GM19023 (cell line): Measurements from ENCODE around the gene GRAMD1B.
"Not testable (repeated sequence)": the region's sequence is repeated elsewhere in the genome, so short reads cannot be mapped to it uniquely, and the experiment has no call there.

ENCODE experiments used
- ATAC-seq: cut with Tn5 transposase; IDR thresholded peaks from one replicate; pipeline ENCODE4 v1.9.1; 2021; ENCODE audit warnings: mild to moderate bottlenecking, moderate library complexity; ENCODE audit not compliant: unreplicated experiment

GRAMD1B gene

DNA sequence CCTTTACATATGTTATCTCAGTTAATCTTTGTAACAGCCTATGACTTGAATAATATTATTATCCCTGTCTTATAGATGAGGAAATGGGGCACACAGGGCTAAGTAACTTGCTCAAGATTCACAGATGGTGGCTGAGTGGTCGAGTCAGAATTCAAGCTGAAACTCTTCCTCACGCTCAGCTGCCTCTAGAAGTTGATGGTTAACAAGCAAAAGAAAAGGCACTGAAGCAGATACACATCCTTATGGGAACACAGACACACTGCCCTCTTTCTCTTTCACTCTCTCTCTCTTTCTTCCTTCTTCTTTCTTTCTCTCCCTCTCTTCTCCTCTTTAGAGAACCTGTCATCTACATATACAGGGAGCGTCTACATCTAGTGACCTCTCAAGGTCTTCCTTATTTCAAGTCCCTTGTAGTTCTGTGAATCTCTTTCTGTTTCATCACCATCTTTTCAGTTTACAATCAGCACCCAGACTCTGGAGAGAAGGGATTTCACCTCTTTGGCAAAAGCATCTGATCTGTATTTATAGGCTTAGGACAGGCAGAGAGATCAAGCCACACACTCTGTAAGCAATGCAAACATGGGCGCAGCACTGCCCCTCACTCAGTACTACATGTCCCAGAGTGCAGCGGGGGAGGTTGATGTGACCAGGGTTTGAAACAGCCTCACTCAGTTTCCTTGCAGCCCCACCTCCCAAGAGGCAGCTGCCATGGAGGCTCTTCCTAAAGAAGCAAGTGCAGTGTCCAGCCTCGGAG is 75.7 kb downstream of the GRAMD1B start:
- ATAC-seq, result peak; percentile 72

- no peak for ATAC-seq
Observed at GRCh38 chr11:123507043-123507442, 77.0 kb downstream of the GRAMD1B start.

GRCh38 chr11:123509737-123510578 is 79.9 kb downstream of the GRAMD1B start:
- no peak for ATAC-seq

- no peak for ATAC-seq
Observed at GRCh38 chr11:123510579-123510905, 80.5 kb downstream of the GRAMD1B start.

GRCh38 chr11:123511037-123511870 is 81.2 kb downstream of the GRAMD1B start:
- peak; percentile 88 for ATAC-seq

DNA sequence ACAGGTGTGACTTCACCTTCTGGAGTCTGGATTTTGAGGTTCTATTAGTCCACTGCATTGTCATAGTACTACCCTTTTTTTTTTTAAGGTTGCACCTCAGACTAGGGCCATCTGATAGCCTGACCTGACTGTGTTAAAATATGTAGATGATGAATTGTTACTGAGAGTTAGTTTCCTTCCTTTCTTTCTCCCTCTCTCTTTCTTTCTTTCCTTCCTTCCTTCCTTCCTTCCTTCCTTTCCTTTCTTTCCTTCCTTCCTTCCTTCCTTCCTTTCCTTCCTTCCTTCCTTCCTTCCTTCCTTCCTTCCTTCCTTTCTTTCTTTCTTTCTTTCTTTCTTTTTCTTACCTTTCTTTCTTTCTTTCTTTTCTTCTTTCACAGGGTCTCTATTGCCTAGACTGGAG is 83.2 kb downstream of the GRAMD1B start:
- ATAC-seq, result not testable (repeated sequence)

- no peak for ATAC-seq
Observed at GRCh38 chr11:123516238-123516637, 86.2 kb downstream of the GRAMD1B start.

- ATAC-seq, result no peak
Observed at GRCh38 chr11:123517559-123518364, 87.7 kb downstream of the GRAMD1B start.

DNA sequence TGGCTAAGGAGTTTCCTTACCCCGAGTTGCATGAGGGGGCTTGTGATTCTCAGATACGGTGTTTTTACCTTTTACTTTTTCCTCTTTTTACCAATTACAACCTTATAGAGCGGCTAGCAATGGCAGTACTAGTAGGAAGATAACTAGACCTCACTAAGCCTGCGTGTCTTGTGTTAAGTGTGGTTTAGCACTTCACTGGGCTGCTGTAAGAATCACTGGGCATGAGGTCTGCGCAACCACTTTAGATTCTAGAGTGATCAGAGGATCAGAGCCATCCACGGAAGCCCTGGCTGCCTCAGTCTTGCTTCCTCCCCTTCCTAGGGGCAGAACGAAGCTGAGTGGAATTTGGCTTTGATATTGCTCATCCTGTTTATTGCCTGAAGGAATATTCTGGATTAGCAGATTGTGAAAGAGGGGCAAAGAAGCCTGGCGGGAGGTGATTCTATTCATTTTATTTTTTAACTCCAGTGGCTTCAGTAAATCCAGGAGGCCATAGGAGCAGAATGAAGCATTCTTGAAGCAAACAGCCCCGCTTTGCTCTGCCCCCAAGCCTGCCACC is 88.5 kb downstream of the GRAMD1B start:
- no peak for ATAC-seq

DNA sequence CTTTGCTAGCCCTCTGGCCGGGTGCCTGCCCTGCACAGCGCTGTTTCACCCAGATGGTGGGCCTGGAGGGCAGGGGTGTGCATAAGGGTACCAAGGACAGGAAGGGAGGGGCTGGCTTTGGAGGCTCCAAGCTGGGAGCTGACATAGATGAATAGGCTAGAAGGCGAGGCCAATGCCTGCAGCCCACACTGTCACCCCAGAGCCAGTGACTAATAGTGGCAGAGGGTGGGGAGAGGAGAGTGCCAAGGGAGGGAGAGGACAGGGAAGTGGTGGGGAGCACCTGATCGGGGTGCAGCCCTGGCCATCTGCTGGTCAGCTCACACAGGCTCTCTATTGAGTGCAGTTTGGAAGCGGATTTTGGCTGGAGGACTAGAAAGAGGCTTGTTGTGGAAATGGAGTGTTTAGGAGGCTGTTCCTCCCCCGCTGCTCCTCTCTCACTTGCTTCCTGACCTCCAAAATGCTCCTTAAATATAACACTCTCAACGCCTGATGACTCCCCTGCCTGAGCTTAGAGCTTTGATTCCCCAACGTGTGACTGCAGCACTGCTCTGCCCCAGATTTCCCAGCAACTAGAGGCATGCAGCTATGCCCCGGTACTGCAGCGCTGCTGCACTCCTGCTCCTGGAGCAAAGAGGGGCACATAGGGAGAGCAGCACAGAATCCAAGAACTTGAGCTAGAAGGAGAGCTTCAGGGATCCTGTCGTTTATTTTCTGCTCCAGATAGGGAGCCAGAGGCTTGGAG is 89.2 kb downstream of the GRAMD1B start:
- no peak for ATAC-seq

GRCh38 chr11:123519797-123520193 is 89.7 kb downstream of the GRAMD1B start:
- ATAC-seq, result no peak

- not testable (repeated sequence) for ATAC-seq
Observed at GRCh38 chr11:123520476-123520875, 90.4 kb downstream of the GRAMD1B start.

DNA sequence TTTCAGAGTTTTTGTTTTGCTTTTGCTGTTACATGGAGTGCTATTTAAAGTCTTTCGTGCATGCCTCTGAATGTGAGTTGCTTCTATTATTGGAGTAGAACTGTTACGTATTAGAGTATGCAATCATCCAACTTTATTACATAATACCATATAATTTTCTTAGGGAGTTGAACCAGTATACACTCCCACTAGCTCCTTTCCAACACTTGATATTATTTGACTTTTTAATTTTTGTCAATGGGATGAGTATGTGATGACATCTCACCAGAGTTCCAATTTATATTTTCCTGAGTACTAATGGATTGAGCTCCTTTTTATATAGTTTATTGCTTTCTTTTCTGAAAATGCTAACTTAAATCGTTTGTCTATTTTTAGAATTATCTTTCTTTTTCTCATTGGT is 90.9 kb downstream of the GRAMD1B start:
- ATAC-seq, result no peak

DNA sequence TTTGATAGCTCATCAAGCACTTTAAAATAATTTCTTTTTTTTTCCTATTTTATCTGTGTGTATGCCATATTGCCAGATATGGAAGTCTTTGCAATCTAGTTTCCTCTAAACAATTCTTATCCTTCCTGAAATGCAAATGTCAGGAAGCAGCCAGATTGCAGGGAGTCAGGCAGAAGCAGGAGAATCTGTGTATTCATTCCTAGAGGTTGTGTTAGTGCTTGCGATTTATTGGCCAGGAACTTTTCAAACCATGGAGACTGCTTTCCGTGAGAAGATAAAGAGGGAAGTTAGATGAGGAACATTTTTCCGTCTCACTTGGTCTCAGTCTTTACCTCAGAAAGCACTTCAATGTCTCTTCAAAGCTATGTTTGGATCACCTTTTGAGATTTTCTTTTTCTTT is 91.9 kb downstream of the GRAMD1B start:
- ATAC-seq, result no peak

- ATAC-seq, result no peak
Observed at GRCh38 chr11:123523539-123523938, 93.5 kb downstream of the GRAMD1B start.

DNA sequence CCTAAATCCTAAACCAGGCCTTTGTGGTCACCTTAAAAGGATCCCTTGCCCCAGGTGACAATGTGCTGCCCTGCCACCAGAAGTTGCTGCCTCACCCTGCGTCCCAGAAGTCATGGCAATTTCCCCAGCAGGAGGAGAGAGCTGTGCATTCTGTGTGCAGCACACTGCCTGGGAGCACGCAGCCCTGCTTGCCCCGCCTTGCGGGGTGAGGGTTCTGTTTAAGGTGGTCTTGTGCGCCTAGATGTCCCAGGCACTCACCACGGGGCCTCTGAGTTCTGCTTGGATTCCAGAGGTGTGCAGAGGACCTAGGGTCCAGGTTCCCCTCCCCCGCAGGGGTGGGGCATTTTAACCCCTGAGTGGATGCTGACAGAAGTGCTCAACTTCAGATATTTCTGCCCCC is 95.0 kb downstream of the GRAMD1B start:
- ATAC-seq, result no peak

GRCh38 chr11:123525511-123525918 is 95.4 kb downstream of the GRAMD1B start:
- ATAC-seq, result no peak

DNA sequence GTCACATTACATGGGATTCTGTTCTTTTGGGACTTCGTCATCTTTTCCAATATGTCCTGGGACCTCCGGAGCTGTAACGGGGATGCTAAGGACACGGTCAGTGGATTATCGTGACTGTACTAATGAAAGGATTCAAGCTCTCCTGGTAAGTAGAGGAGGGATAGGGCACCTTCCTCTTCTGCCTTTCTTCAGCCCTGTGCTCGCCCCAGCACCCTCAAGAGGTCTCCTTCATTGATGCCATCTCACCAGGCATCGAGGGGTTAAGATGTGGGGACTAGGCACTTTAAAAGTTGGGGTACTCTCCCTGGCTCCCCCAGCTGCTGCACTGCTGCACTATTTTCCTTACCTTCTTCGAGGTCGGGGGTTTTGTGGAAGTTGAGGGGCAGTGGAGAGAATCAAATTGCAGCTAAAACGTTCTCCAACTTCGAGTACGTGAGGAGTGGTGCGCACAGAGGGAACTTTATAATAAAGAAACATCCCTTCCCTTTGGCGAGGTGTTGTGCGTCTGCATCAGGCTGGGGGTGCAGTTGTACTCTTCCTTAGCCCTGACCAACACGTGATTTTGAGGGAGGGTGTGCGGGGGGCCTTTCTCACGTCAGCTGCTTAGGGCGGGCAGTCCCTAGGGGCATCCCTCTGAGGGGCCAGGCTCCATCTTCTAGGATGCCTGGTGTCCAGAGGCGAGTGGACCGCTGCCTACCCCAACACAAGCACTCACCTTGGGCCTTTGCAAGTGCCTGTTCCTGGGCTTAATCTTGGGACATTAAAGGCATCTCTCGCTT is 96.1 kb downstream of the GRAMD1B start:
- ATAC-seq, result no peak

DNA sequence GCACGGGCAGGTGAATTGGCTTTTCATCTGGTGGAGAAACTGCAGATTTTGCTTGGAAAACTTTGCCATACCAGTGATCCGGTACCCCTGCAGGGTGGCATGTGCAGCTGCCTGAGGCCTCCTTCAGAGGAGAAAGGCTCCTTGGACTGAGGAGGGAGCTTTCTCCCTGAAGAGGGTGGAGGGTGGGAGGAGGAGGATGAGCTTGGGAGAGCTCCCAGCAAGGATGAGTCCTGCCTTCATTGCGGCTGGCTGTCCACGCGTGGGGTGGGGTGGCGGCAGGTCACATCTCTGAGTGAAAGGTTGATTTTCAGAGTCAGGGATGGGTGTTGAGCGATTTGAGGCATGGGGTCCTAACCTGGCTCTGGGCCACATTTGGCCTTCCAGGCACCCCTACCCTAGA is 96.8 kb downstream of the GRAMD1B start:
- ATAC-seq, result no peak
